Bronchial epithelial cell (primary cell): ENCODE results near the gene TMPRSS4. TPM values are rescaled to one million over a fixed set of nuclear protein-coding genes. Genes with fewer than 3 reads are reported as not detected.

Experiments
- DNase-seq: peaks from one replicate; pipeline ENCODE4 v3.0.0-alpha.2; 2010; ENCODE audit warnings: low read depth
- FAIRE-seq: peaks from 2 replicates; lab custom pipeline; 2011; peaks lifted over from hg19 to GRCh38; lab: Jason Lieb, UNC
- H3K27me3 ChIP-seq: 2 replicates; pipeline ENCODE4 v1.5.1; 2011; ENCODE audit warnings: low read length; ENCODE audit not compliant: control insufficient read depth, insufficient read depth
- H3K36me3 ChIP-seq: 2 replicates; pipeline ENCODE4 v1.5.1; 2011; ENCODE audit warnings: low read length; ENCODE audit not compliant: control insufficient read depth, insufficient read depth
- H3K4me3 ChIP-seq: 2 replicates; pipeline ENCODE4 v1.5.1; 2011; ENCODE audit warnings: mild to moderate bottlenecking, low read depth, low read length, control low read depth
- CTCF ChIP-seq: IDR thresholded peaks from 2 replicates; pipeline ENCODE4 v1.5.1; 2011; ENCODE audit warnings: mild to moderate bottlenecking, moderate library complexity, low read length, control low read depth, inconsistent platforms; ENCODE audit not compliant: insufficient read depth, severe bottlenecking
- total RNA-seq: library from RNA; depleted of rRNA; stranded (reverse); fragments of >200 nt; gene quantifications from 2 replicates; pipeline ENCODE4 v1.2.1, GENCODE V29; 2014

The TMPRSS4 gene
- total RNA-seq, 1 donor from 2014 or later = 42.4 TPM

- Histone ChIP-seq H3K27me3 (peaks cover 4% of the 10 kb centered on the region), H3K36me3 (no peaks in the 10 kb centered on the region), H3K4me3 (no peak overlapping the region)
- DNase-seq = no peak
- TF ChIP-seq CTCF = no peak
- FAIRE-seq = no peak
Measured at GRCh38 chr11:118157186-118157895, 80.5 kb downstream of the TMPRSS4 start.

- no peak for FAIRE-seq
Measured at GRCh38 chr11:118161786-118162185, 84.9 kb downstream of the TMPRSS4 start.

DNA sequence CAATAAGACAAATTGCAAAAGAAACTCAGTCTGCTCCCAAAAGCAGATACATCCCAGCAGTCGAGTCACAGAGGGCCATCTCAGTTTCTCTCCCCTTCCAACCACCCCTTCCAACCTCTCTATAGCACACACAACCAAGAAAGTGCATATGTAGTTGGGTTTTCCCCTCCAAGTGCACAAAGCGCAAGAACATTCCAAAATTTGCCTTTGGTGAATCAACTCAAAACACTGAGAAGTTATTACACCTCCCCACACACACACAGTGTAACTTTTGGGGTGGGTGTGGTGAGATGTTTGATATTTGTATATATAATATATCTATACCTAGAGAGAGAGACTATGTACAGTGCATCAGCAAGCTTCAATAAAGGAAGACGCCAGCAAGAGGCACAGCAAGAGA, 86.0 kb downstream of the TMPRSS4 start:
- DNase-seq (no peak), FAIRE-seq (no peak)
- H3K36me3 ChIP-seq = no peaks in the 10 kb centered on the region
- H3K4me3 ChIP-seq = no peak overlapping the region
- no peaks in the 10 kb centered on the region for H3K27me3 ChIP-seq
- TF ChIP-seq CTCF = no peak

More at GRCh38 chr11:118161786-118162185, 84.9 kb downstream of the TMPRSS4 start:
- Histone ChIP-seq H3K36me3 (no peaks in the 10 kb centered on the region), H3K27me3 (no peaks in the 10 kb centered on the region), H3K4me3 (no peak overlapping the region)
- no peak for TF ChIP-seq CTCF
- no peak for DNase-seq

DNA sequence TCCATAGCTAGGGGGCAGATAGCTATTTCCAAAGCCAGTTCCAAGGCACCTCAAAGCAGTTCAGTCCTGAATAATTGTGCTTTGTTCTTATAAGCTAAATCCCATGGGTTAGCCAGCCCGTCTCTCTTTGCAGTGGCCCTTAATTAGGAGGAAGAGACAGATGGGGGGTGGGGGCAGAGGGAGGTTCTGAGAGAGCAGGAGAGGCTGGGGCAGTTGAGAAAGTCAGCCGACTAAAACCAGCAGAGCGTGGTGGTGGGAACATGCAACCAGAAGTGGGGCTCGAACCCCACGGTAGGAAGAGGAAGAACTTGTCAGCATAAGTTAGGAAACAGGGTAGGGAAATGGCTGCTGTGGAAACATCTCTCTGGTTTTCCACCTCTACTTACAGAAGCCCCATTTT, 86.6 kb downstream of the TMPRSS4 start:
- Histone ChIP-seq H3K27me3 (no peaks in the 10 kb centered on the region), H3K4me3 (no peak overlapping the region), H3K36me3 (no peaks in the 10 kb centered on the region)
- TF ChIP-seq CTCF = no peak
- DNase-seq = no peak
- no peak for FAIRE-seq

DNA sequence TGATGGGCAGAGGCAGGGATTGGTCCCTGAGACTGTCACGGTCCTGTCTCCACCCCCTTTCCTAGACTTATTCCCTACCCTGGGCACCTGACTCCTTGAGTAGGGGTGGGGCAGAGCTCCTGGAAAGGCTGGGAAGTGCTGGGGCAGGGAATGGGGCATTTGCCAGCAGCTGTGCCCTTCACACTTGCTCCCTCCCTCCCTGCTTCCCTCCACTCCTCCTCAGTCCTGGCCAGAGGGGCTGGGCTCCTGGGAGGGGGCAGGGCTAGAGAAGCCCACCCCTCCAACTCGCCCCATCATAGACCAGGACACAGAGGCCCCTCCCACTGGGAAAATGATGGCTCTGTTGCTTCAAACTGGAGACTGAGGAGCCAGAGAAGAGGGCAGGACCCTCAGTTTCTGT, 88.0 kb downstream of the TMPRSS4 start:
- Histone ChIP-seq H3K36me3 (no peaks in the 10 kb centered on the region), H3K4me3 (no peak overlapping the region), H3K27me3 (no peaks in the 10 kb centered on the region)
- DNase-seq = no peak
- TF ChIP-seq CTCF = no peak
- FAIRE-seq = no peak

- Histone ChIP-seq H3K27me3 (no peaks in the 10 kb centered on the region), H3K4me3 (no peak overlapping the region), H3K36me3 (no peaks in the 10 kb centered on the region)
- FAIRE-seq = no peak
- DNase-seq = no peak
- no peak for TF ChIP-seq CTCF
Measured at GRCh38 chr11:118166641-118167040, 89.8 kb downstream of the TMPRSS4 start.
